Measurements from ENCODE around the gene EXT2.

- no peak for TF ChIP-seq BRCA1 (IDR thresholded peaks at IDR 0.05; ENCODE audit: low read depth, low read length)
- TF ChIP-seq HDAC2 (IDR thresholded peaks at IDR 0.05), result no peak
- no peak for TF ChIP-seq CTCF (IDR thresholded peaks at IDR 0.05 in 2 of 3, conservative IDR thresholded peaks at IDR 0.05 in 1 of 3; ENCODE audit: control insufficient read depth in 2 of 3, extremely low read depth in 1 of 3, insufficient read depth in 1 of 3, low read depth in 3 of 3, low read length in 3 of 3)
- no peak for TF ChIP-seq RB1 (IDR thresholded peaks at IDR 0.05; ENCODE audit: borderline replicate concordance)
- no peak for TF ChIP-seq ATF7 (IDR thresholded peaks at IDR 0.05; ENCODE audit: low read depth)
- no peak for TF ChIP-seq ZBTB4 (CRISPR knock-in tag; IDR thresholded peaks at IDR 0.05)
- no peak for TF ChIP-seq SREBF2 (IDR thresholded peaks at IDR 0.05; ENCODE audit: low read length)
- TF ChIP-seq ATF2 (IDR thresholded peaks at IDR 0.05; ENCODE audit: low read length), result no peak
- no peak for TF ChIP-seq RCOR1 (conservative IDR thresholded peaks at IDR 0.05; ENCODE audit: low read depth, low read length)
- TF ChIP-seq EP300 (IDR thresholded peaks at IDR 0.05; ENCODE audit: borderline replicate concordance in 1 of 2, control insufficient read depth in 1 of 2, low read depth in 2 of 2, low read length in 2 of 2), result no peak
- no peak for TF ChIP-seq USF1 (IDR thresholded peaks at IDR 0.05; ENCODE audit: borderline replicate concordance, extremely low read length, insufficient read depth, low read depth, low read length)
- TF ChIP-seq BCL3 (IDR thresholded peaks at IDR 0.05; ENCODE audit: borderline replicate concordance, insufficient read depth, low read depth, low read length, poor library complexity, severe bottlenecking), result no peak
- no peak for TF ChIP-seq SRF (IDR thresholded peaks at IDR 0.05; ENCODE audit: low read depth in 2 of 2, low read length in 2 of 2)
- TF ChIP-seq MAX (IDR thresholded peaks at IDR 0.05; ENCODE audit: low read depth, low read length), result no peak
Measured at GRCh38 chr11:44264761-44265160, 169.3 kb downstream of the EXT2 start.

All from GM12878 (cell line).